A549 (cell line): Measurements from ENCODE around the gene RNF13.

Source experiments
- ATOH8 ChIP-seq: fragments of 250-450 bp; sonication (Bioruptor Pico); IDR thresholded peaks from 2 replicates; pipeline ENCODE4 v1.5.0; 2020; ENCODE audit warnings: low read depth, mild to moderate bottlenecking, moderate library complexity
- CTCF ChIP-seq: fragments of >200 bp; sonication (Bioruptor Twin); formaldehyde crosslinking; IDR thresholded peaks from 3 replicates; pipeline ENCODE4 v1.5.1; 2016
- MAX ChIP-seq: IDR thresholded peaks from 2 replicates; pipeline ENCODE4 v1.6.1; 2012
- PBX3 ChIP-seq: IDR thresholded peaks from 2 replicates; pipeline ENCODE4 v1.6.1; 2012
- POLR2A ChIP-seq: IDR thresholded peaks from 2 replicates; pipeline ENCODE4 v1.6.1; 2012; ENCODE audit warnings: mild to moderate bottlenecking, low read length
- RCOR1 ChIP-seq: fragments of 150-350 bp; IDR thresholded peaks from 2 replicates; pipeline ENCODE4 v1.6.1; 2014; ENCODE audit warnings: antibody characterized with exemption, low read length, low read depth
- RFX5 ChIP-seq: fragments of 450-650 bp; IDR thresholded peaks from 2 replicates; pipeline ENCODE4 v1.7.1; 2014; ENCODE audit warnings: antibody characterized with exemption, mild to moderate bottlenecking, moderate library complexity
- RNF2 ChIP-seq: fragments of 200-600 bp; sonication (generic); IDR thresholded peaks from 2 replicates; pipeline ENCODE4 v1.6.1; 2016; ENCODE audit warnings: low read depth, mild to moderate bottlenecking, antibody characterized with exemption, moderate library complexity, borderline replicate concordance

GRCh38 chr3:149900322-149900721, 87.3 kb downstream of the RNF13 start:
- TF ChIP-seq CTCF (no peak), RFX5 (no peak), MAX (no peak), PBX3 (no peak), POLR2A (no peak), ATOH8 (CRISPR knock-in tag) (no peak), RNF2 (no peak), RCOR1 (no peak)
